GM15510 (cell line): Measurements from ENCODE around the gene TCF4.

Experiments used
- POLR2A ChIP-seq: IDR thresholded peaks from 3 replicates; pipeline ENCODE4 v1.6.1; 2011; ENCODE audit warnings: borderline replicate concordance; ENCODE audit not compliant: insufficient read length; ENCODE audit errors: extremely low read depth

TCF4 gene

GRCh38 chr18:55324166-55324565 lies 263.8 kb downstream of the TCF4 start:
- TF ChIP-seq POLR2A: no peak

GRCh38 chr18:55323051-55323994 lies 264.7 kb downstream of the TCF4 start:
- TF ChIP-seq POLR2A: no peak

DNA sequence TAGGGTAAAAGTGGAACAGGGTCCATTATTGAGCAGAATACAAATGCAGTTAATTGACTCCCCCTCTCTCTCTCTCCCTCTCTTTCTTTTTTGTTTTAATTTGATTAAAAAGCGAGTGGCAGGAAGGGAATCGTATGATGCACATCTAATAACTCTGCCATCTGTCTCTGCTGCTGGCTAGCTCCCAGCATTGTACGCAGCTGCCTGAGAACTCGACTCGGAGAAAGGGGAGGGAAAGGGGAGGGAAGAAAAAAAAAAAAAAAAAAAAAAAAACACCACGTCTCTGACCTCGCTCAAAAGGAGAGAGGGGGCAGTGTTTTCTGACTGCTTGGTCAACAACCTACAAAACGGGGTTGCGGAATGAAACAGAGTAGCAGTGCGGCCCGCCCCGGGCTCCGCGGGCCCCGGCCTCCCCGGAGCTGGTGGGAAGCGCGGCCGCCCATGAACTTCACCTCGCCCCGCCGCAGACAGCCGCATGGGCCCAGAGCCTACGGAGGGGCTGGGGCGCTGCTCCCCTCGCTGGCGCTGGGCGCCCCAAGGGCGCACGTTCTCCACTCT lies 265.7 kb downstream of the TCF4 start:
- TF ChIP-seq POLR2A: peak; percentile 72

GRCh38 chr18:55321265-55322177 lies 266.5 kb downstream of the TCF4 start:
- peak; percentile 44 for TF ChIP-seq POLR2A

DNA sequence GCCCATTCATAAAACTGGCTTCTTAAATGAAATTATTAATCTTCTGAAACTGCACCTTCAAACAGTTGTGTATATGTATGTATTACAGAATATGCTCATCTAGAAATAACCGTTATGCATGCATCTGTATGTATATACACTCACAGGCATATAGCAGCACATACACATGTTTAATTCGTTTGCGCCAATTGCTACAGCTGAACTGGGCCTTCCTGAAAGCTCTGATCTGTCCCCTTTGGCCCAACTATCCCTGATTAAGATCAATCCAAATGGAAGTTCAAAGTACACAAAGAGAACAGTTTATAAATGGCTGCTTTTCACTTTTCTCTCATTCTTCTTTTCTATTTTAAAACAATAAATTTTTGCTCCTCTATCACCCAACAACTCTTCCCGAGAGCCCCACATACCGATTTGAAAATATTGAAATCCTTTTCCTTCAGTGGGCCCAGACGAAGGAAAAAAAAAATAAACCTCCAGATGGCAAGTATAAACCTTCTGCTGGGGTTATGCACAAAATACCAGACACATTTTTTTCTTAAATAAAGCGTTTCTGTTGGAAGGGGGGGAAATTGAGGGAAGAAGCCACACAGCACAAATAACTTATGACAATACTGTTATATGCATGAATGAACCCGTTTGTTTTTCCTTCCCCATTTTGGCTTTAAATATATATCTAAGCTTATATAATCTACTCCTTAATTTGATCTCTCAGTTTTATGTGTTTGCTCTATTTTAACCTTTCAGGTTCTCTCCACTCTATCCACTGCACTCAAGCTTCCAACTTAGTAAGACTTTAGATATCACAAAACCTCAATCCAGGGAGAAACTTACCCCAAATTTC lies 267.3 kb downstream of the TCF4 start:
- TF ChIP-seq POLR2A: no peak

- no peak for TF ChIP-seq POLR2A
These were observed 268.4 kb downstream of the TCF4 start for GRCh38 chr18:55319459-55320193.

- TF ChIP-seq POLR2A: no peak
These were observed 269.0 kb downstream of the TCF4 start for GRCh38 chr18:55318951-55319441.

DNA sequence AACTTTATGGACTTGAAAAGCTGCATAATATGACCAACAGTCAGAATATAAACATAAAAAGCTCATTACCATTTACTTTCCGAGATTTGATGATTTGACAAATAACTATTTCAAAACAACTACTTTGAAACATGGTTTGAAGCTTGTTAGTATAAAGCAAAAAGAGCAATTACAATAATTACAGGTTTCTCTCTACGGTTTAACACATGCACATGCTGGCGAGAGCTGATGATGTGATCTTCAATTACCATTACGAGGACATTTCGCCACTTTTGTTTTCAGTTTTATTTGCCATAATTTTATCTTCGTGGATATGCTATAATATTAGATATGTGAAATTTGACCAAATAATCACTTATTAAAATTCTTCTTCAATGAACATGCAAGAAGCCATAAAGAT lies 270.1 kb downstream of the TCF4 start:
- TF ChIP-seq POLR2A: no peak

DNA sequence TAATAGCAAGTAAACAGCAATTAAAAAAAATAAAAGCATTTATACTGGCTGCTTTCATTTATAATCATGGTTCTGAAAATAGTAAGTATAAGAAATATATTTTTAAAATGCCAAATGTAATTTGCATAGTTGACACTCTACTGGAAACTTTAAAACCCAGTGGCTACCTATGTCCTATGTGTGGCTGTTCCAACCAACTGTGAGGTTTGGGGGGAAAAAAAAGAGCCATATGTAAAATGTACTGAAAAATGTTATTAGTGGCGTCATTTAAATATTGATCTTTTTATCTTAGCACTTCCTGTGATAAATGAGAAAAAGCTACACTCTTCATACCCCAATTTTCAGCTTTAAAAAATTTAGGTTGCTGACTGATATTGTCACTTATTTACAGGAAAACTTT lies 270.7 kb downstream of the TCF4 start:
- TF ChIP-seq POLR2A: no peak

DNA sequence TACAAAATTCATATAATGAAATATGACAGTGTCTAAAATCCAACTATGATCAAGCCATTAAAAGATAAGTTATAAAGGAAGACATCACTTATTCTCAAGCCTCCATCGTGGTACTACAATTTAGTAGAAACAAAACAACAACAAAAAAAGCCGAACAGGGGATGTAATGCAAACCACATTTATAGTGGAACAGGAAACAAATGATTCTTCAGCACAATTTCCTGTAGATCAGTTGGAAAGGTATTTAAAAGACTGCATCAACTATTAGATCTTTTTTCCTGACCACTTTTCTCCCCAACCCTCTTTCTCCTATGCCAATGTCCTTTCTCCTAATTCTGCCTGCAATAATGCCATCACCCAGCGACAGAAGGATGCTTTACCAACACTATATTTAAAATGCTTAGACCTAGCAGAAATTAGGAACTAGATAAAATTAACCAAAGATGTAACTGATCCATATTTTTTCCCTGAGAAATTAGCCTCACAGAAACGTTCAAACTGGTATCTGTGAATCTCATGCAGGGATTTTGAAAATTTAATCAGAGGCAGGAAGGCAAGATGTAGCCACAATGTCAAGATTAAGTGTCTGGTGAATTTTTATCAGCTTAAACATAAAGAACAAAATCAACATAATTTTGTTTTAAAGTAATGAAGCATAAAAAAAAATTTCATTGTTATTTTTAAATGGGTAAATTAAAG lies 271.4 kb downstream of the TCF4 start:
- TF ChIP-seq POLR2A: no peak

GRCh38 chr18:55314615-55315237 lies 273.3 kb downstream of the TCF4 start:
- no peak for TF ChIP-seq POLR2A

DNA sequence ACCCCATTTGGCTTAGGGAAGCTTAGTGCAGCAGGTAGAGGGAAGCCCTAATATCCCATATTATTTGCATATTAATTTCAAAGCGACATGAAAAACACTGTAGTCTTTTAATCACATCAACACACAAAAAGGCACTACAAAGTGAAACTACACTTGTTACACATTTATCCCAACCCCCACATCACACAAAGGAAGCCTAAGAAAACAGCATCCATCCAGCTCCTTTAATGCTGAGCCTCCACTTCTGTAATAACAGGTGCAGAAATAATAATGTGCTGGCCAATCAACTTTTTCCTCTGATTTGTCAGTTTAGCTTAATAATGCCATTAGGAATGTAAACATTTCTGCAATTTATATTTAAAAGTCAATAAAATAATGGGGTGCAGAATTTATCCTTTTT lies 274.0 kb downstream of the TCF4 start:
- no peak for TF ChIP-seq POLR2A
